Mesendoderm (in vitro differentiated cells): ENCODE measurements around the gene DLD. TPM values are rescaled to one million over a fixed set of nuclear protein-coding genes. Genes with fewer than 3 reads are reported as not detected.

Source experiments
- DNase-seq: peaks from one replicate; pipeline ENCODE4 v3.0.0; 2013
- H2AK5ac ChIP-seq: 2 replicates; pipeline ENCODE4 v1.6.1; 2013; ENCODE audit warnings: low read length, inconsistent platforms
- H2BK120ac ChIP-seq: 2 replicates; pipeline ENCODE4 v1.6.1; 2013; ENCODE audit warnings: low read depth, mild to moderate bottlenecking, low read length, moderate library complexity, mixed read lengths
- H2BK15ac ChIP-seq: replicated peaks from 2 replicates; pipeline ENCODE4 v1.6.1; 2013; ENCODE audit warnings: low read depth, mild to moderate bottlenecking, moderate library complexity
- H2BK5ac ChIP-seq: 2 replicates; pipeline ENCODE4 v1.6.1; 2013; ENCODE audit warnings: low read length, inconsistent platforms
- H3K18ac ChIP-seq: 2 replicates; pipeline ENCODE4 v1.6.1; 2013; ENCODE audit warnings: mild to moderate bottlenecking, low read length, mixed read lengths
- H3K23ac ChIP-seq: one replicate; pipeline ENCODE4 v1.6.1; 2013; ENCODE audit warnings: low read length
- H3K27ac ChIP-seq: 2 replicates; pipeline ENCODE4 v1.5.1; 2013; ENCODE audit warnings: low read depth, mild to moderate bottlenecking, inconsistent platforms, low read length, moderate library complexity
- H3K27me3 ChIP-seq: 2 replicates; pipeline ENCODE4 v1.6.1; 2013; ENCODE audit warnings: low read length, control low read depth, mild to moderate bottlenecking, inconsistent platforms; ENCODE audit not compliant: insufficient read depth, poor library complexity
- H3K36me3 ChIP-seq: 2 replicates; pipeline ENCODE4 v1.6.1; 2013; ENCODE audit warnings: low read length, inconsistent platforms; ENCODE audit not compliant: control insufficient read depth, insufficient read depth
- H3K4ac ChIP-seq: one replicate; pipeline ENCODE4 v1.6.1; 2013; ENCODE audit warnings: low read depth, mild to moderate bottlenecking, low read length, moderate library complexity
- H3K4me1 ChIP-seq: 2 replicates; pipeline ENCODE4 v1.6.1; 2013; ENCODE audit warnings: low read depth, low read length, inconsistent platforms; ENCODE audit not compliant: control insufficient read depth
- H3K4me2 ChIP-seq: 2 replicates; pipeline ENCODE4 v1.6.1; 2013; ENCODE audit warnings: low read length
- H3K4me3 ChIP-seq: 2 replicates; pipeline ENCODE4 v1.5.1; 2013; ENCODE audit warnings: mild to moderate bottlenecking, low read length
- H3K56ac ChIP-seq: one replicate; pipeline ENCODE4 v1.6.1; 2013; ENCODE audit warnings: low read length
- H3K79me1 ChIP-seq: 2 replicates; pipeline ENCODE4 v1.6.1; 2013; ENCODE audit warnings: low read length, inconsistent platforms
- H3K79me2 ChIP-seq: 2 replicates; pipeline ENCODE4 v1.6.1; 2013; ENCODE audit warnings: mild to moderate bottlenecking, low read length; ENCODE audit not compliant: control insufficient read depth, insufficient read depth
- H3K9ac ChIP-seq: 2 replicates; pipeline ENCODE4 v1.6.1; 2013; ENCODE audit warnings: low read length, inconsistent platforms
- H4K5ac ChIP-seq: one replicate; pipeline ENCODE4 v1.6.1; 2013; ENCODE audit warnings: low read length
- H4K8ac ChIP-seq: one replicate; pipeline ENCODE4 v1.6.1; 2013; ENCODE audit warnings: low read depth, mild to moderate bottlenecking, control low read depth, low read length, moderate library complexity
- WGBS: extraction: QIAGEN DNeasy Blood & Tissue Kit; methylation state at CpG from one replicate; pipeline ENCODE4 v1.1.7; 2013; ENCODE audit warnings: low lambda C conversion rate, missing lambda C conversion rate; ENCODE audit not compliant: insufficient coverage; ENCODE audit errors: extremely low coverage; 5-methylcytosine and 5-hydroxymethylcytosine counted together
- polyA plus RNA-seq, 2 experiments: library from polyadenylated mRNA; stranded (reverse); fragments of 200-250 nt; gene quantifications; one replicate each; pipeline ENCODE4 v1.2.3, GENCODE V29; 2013

DLD gene
- 99.0 TPM for polyA plus RNA-seq (2013, experiment 1 of 2)
- polyA plus RNA-seq (2013, experiment 2 of 2), result 101 TPM

- Histone ChIP-seq H3K79me1 (peaks cover 18% of the 10 kb centered on the region), H3K27ac (peak within 1 kb of the TSS; percentile 85), H4K8ac (peak within 1 kb of the TSS; percentile 91), H3K23ac (no peak within 1 kb of the TSS), H3K18ac (peak within 1 kb of the TSS; percentile 77), H2BK120ac (no peak within 1 kb of the TSS), H3K4me3 (peak within 1 kb of the TSS; percentile 97), H3K9ac (peak within 1 kb of the TSS; percentile 92), H2AK5ac (no peak within 1 kb of the TSS), H3K27me3 (no peaks in the 10 kb centered on the region), H2BK5ac (peak within 1 kb of the TSS; percentile 55), H2BK15ac (no peak within 1 kb of the TSS), H3K79me2 (peaks cover 12% of the 10 kb centered on the region), H3K4me1 (peaks cover 5% of the 10 kb centered on the region), H4K5ac (no peak within 1 kb of the TSS), H3K4ac (no peak within 1 kb of the TSS), H3K56ac (peak within 1 kb of the TSS; percentile 99), H3K4me2 (peak within 1 kb of the TSS; percentile 97), H3K36me3 (peaks cover under 1% of the 10 kb centered on the region)
- no CpG with 5 or more reads among the region's 55 CpGs for WGBS
- peak; percentile 96 for DNase-seq
Measured at GRCh38 chr7:107890962-107891635, at the start of gene DLD. DLD (plus strand) TSS chr7:107891183; CDS start chr7:107891251, 68 bp downstream.

- DNase-seq, result no peak
- no peak overlapping the region for H2AK5ac ChIP-seq
- 100% methylated on average over 1 of the region's 3 CpGs for WGBS
Measured at GRCh38 chr7:107842213-107842612, 48.8 kb upstream of the DLD start.

GRCh38 chr7:107843184-107843583 is 47.8 kb upstream of the DLD start:
- DNase-seq, result no peak
- no peak overlapping the region for H2BK120ac ChIP-seq

More at GRCh38 chr7:107842213-107842612, 48.8 kb upstream of the DLD start:
- H3K36me3 ChIP-seq, result no peaks in the 10 kb centered on the region
- no peaks in the 10 kb centered on the region for H3K4me1 ChIP-seq
- H2BK15ac ChIP-seq, result no peak overlapping the region
- H3K56ac ChIP-seq, result no peak overlapping the region
- H3K23ac ChIP-seq, result no peak overlapping the region
- H3K79me1 ChIP-seq, result no peaks in the 10 kb centered on the region
- no peak overlapping the region for H3K4ac ChIP-seq
- H3K27me3 ChIP-seq, result no peaks in the 10 kb centered on the region
- no peaks in the 10 kb centered on the region for H3K79me2 ChIP-seq
- H2BK120ac ChIP-seq, result no peak overlapping the region
- no peak overlapping the region for H3K4me3 ChIP-seq
- no peak overlapping the region for H3K27ac ChIP-seq
- H2BK5ac ChIP-seq, result no peak overlapping the region
- no peak overlapping the region for H3K18ac ChIP-seq
- H4K8ac ChIP-seq, result no peak overlapping the region
- H3K9ac ChIP-seq, result no peak overlapping the region
- H3K4me2 ChIP-seq, result no peak overlapping the region
- H4K5ac ChIP-seq, result no peak overlapping the region

GRCh38 chr7:107846324-107846723 is 44.7 kb upstream of the DLD start:
- no peak overlapping the region for H3K9ac ChIP-seq
- H3K27me3 ChIP-seq, result no peaks in the 10 kb centered on the region
- no peak overlapping the region for H4K8ac ChIP-seq
- H3K4me3 ChIP-seq, result no peak overlapping the region
- H3K56ac ChIP-seq, result no peak overlapping the region
- no peak overlapping the region for H4K5ac ChIP-seq
- no peak overlapping the region for H2BK15ac ChIP-seq
- H2BK120ac ChIP-seq, result no peak overlapping the region
- H3K4me2 ChIP-seq, result no peak overlapping the region
- H3K36me3 ChIP-seq, result no peaks in the 10 kb centered on the region
- H3K27ac ChIP-seq, result no peak overlapping the region
- no peak overlapping the region for H2BK5ac ChIP-seq
- H2AK5ac ChIP-seq, result no peak overlapping the region
- H3K79me1 ChIP-seq, result no peaks in the 10 kb centered on the region
- no peak for DNase-seq
- no peak overlapping the region for H3K23ac ChIP-seq
- H3K4ac ChIP-seq, result no peak overlapping the region
- no peaks in the 10 kb centered on the region for H3K4me1 ChIP-seq
- H3K79me2 ChIP-seq, result no peaks in the 10 kb centered on the region
- no peak overlapping the region for H3K18ac ChIP-seq

More at GRCh38 chr7:107843184-107843583, 47.8 kb upstream of the DLD start:
- Histone ChIP-seq H3K27ac (no peak overlapping the region), H3K36me3 (no peaks in the 10 kb centered on the region), H4K8ac (no peak overlapping the region), H3K23ac (no peak overlapping the region), H3K4ac (no peak overlapping the region), H3K4me3 (no peak overlapping the region), H3K18ac (no peak overlapping the region), H3K56ac (no peak overlapping the region), H2BK15ac (no peak overlapping the region), H3K4me2 (no peak overlapping the region), H3K79me2 (no peaks in the 10 kb centered on the region), H4K5ac (no peak overlapping the region), H3K9ac (no peak overlapping the region), H3K27me3 (no peaks in the 10 kb centered on the region), H3K79me1 (no peaks in the 10 kb centered on the region), H2AK5ac (no peak overlapping the region), H3K4me1 (no peaks in the 10 kb centered on the region), H2BK5ac (no peak overlapping the region)
- WGBS, result no CpG with 5 or more reads among the region's 16 CpGs

- H3K27ac ChIP-seq, result no peak overlapping the region
- no peak overlapping the region for H4K5ac ChIP-seq
- no peak overlapping the region for H3K23ac ChIP-seq
- no peaks in the 10 kb centered on the region for H3K36me3 ChIP-seq
- H3K4me3 ChIP-seq, result no peak overlapping the region
- no peak overlapping the region for H3K18ac ChIP-seq
- no peak for DNase-seq
- no CpG with 5 or more reads among the region's 18 CpGs for WGBS
- H3K9ac ChIP-seq, result no peak overlapping the region
- no peak overlapping the region for H2BK15ac ChIP-seq
- no peak overlapping the region for H2BK120ac ChIP-seq
- H4K8ac ChIP-seq, result no peak overlapping the region
- no peak overlapping the region for H3K56ac ChIP-seq
- no peaks in the 10 kb centered on the region for H3K4me1 ChIP-seq
- no peak overlapping the region for H2BK5ac ChIP-seq
- no peak overlapping the region for H3K4ac ChIP-seq
- H3K4me2 ChIP-seq, result no peak overlapping the region
- H3K79me2 ChIP-seq, result no peaks in the 10 kb centered on the region
- no peaks in the 10 kb centered on the region for H3K79me1 ChIP-seq
- H3K27me3 ChIP-seq, result no peaks in the 10 kb centered on the region
- no peak overlapping the region for H2AK5ac ChIP-seq
Measured at GRCh38 chr7:107847168-107847835, 43.7 kb upstream of the DLD start.
